Astrocyte of the hippocampus (primary cell): ENCODE results near the gene TRIP6.

ENCODE experiments used
- DNase-seq: peaks from one replicate; pipeline ENCODE4 v3.0.0; 2011; ENCODE audit warnings: low read depth, low spot score

Gene TRIP6

DNA sequence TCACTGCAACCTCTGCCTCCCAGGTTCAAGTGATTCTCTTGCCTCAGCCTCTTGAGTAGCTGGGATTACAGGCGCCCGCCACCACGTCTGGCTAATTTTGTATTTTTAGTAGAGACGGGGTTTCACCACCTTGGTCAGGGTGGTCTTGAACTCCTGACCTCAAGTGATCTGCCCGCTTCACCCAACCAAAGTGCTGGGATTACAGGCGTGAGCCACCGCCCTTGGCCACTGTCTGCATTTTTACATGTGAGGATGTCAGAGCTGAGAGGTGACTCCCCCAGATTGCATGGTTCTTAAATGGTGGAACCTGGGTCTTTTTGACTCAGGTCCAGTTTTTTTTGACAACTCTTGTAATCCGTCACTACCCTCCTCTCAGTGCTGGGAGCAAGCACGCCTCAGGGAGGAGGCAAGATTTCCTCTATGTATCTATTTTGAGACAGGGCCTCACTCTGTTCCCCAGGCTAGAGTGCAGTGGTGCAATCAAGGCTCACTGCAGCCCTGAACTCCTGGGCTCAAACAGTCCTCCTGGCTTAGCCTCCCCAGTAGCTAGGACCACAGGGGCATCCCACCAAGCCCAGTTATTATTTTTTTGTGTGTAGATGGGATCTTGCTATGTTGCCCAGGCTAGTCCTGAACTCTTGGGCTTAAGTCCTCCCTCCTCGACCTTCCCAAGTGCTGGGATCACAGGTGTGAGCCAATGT is 6.6 kb downstream of the TRIP6 start:
- no peak for DNase-seq

DNA sequence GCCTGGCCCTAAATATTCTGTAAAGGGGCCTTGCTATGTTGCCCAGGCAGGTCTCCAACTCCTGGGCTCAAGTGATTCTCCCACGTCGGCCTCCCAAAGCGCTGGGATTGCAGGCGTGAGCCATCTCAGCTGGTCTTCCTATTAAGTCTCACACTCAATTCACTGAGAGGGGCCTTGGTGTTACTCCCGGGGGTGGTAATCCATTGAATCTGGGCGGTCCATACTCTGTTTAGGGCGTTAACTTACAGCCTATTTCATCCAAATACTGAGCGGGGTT is 7.1 kb downstream of the TRIP6 start:
- no peak for DNase-seq

DNA sequence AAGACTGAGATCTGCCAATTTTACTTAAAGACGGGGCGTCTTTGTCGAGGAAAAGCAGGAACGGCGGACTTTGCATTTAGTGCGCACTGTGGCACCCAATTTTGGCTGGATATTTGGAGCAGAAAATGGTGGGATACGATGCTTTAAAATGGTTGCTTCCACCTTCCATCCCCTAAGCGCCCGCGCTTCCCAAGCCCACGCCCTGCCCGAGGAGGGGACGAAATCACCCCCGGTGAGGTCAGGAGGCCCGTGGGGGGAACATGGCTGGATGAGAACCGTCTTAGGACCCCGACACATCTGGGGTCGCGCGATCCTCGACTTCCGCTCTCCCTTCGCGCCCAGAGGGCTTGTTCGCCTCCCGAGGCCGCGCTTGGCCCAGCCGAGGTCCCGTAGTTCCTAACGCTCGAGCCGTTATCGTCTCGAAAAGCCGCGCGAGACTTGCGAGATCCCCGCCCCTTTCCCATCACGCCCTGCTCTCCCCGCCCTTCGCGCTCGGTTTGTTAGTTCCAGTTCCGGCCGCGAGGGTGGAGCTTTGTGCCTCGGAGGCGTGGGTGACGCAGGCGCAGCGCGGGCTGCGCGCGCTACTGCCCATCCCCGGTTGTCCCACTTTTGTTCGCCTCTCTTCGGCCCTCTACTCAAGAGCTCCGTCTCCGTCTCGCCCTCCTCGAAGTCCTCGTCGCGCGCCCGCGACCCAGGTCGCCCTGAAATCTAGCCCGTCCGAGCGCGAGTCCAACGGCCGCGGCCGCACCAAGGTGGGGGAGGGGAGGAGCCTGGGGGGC is 7.6 kb downstream of the TRIP6 start, which contains the start of gene SRRT:
TSS of gene SRRT (plus strand) at position 527 of the 779 bp plus-strand sequence. CDS start 488 bp downstream, outside the sequence.
- peak; percentile 99 for DNase-seq

DNA sequence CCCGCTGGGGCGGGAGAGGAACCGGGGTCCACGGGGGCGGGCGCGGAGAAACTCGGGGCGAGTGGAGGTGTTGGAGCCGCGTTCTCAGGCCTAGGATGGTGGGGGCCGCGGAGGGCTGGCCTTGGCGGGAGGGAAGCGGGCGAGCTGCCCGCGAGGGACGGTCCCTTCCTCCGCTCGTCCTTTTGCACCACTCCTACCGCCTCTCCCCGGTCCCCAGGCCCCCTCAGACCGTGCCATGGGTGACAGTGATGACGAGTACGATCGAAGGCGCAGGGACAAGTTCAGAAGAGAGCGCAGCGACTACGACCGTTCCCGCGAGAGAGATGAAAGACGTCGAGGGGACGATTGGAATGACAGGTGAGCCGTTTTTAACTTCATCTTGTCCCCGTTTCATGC is 8.2 kb downstream of the TRIP6 start:
- DNase-seq: peak; percentile 51

DNA sequence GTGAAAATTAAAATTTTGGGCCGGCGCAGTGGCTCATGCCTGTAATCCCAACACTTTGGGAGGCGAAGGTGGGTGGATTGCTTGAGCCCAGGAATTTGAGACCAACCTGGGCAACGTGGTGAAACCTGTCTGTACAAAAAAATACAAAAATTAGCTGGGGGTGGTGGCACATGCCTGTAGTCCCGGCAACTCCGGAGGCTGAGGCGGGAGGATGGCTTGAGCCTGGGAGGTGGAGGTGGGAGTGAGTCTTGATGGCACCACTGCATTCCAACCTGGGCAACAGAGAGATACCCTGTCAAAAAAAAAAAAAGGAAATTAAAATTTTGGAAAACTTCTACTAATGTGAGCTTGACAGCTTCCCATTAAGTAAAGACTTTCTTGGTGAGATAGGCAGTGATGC is 10.8 kb downstream of the TRIP6 start:
- DNase-seq: no peak

DNA sequence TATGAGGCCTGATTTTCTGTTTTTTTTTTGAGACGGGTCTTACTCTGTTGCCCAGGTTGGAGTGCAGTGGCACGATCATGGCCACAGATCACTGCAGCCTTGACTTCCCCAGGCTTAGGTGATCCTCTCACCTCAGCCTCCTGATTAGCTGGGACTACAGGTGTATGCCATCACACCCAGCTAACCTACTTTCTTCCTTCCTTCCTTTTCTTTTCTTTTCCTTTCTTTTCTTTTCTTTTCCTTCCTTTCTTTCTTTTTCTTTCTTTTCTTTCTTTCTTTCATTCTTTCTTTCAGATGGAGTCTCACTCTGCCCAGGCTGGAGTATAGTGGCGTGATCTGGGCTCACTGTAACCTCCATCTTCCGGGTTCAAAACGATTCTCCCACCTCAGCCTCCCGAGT is 11.5 kb downstream of the TRIP6 start:
- DNase-seq: no peak

DNA sequence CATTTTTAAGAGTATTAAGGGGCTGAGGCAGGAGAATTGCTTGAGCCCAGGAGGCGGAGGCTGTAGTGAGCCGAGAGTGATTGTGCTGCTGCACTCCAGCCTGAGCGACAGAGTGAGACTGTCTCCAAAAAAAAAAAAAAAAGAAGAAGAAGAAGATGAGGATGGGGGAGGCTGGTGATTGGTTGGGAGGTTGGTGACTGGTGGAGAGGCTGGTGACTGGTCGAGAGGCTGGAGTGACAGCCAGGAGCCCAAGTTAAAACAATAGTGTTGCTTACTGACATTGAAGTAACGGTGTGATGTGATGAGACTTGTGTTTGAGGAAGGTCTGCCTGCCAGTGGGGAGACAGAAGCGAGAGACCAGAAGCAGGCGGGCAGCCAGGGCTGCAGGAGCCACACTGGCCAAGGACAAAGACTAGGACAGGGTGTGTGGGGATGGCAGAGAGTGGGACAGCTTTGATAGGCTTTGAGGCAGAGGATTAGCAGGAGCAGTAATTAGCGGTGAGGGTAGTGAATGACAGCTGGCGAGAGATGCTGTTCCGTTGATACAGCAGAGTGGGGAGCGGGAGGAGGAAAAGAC is 12.6 kb downstream of the TRIP6 start:
- DNase-seq: peak; percentile 33

DNA sequence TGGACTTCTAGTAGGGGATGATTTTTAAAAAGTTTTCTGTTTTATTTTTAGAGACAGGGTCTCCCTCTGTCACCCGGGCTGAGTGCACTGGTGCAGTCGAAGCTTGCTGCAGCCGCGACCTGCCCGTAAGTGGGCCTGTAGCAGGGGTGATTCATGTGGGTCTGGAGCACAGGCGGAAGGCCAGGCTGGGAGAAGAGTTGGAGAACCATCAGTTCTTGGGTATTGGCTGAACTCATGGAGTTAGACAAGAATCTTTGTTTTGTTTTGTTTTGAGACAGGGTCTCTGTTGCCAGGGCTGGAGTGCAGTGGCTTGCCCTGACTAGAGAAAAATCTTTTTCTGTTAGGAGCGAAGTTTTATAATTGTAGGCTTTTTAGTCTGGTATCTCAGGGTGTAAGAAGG is 13.5 kb downstream of the TRIP6 start:
- DNase-seq: no peak

DNA sequence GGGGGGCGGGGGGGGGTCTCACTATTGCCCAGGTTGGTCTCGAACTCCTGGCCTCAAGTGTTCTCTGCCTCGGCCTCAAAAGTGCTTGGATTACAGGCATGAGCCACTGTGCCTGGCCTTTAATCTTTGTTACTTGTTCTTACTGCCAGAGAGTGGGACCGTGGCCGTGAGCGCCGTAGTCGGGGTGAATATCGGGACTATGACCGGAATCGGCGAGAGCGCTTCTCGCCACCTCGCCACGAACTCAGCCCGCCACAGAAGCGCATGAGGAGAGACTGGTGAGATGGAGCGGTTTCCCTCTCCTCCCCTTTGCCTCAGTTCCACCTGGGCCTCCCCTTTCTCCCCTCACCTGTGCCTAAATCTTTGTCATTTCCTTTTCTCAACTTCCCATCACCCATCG is 13.9 kb downstream of the TRIP6 start:
- DNase-seq: no peak

DNA sequence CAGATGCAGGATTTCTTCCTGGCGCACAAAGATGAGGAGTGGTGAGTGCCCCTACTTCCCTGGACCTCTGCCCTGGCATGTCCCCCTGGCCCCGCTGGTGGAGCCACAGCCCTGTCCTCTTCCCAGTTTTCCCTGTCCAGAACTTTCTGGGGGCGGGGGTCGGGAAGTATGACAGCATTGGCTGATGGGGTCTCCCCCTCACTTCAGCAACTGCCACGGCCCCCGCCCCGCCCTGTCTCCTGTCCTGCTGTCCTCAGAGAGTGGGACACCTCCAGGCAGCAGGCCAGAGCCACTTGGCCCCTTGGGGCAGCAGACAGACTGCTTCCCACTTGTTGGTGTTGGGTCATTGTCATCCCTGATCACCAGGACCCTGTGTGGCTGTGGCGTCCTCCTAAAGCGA is 15.0 kb downstream of the TRIP6 start:
- DNase-seq: no peak

DNA sequence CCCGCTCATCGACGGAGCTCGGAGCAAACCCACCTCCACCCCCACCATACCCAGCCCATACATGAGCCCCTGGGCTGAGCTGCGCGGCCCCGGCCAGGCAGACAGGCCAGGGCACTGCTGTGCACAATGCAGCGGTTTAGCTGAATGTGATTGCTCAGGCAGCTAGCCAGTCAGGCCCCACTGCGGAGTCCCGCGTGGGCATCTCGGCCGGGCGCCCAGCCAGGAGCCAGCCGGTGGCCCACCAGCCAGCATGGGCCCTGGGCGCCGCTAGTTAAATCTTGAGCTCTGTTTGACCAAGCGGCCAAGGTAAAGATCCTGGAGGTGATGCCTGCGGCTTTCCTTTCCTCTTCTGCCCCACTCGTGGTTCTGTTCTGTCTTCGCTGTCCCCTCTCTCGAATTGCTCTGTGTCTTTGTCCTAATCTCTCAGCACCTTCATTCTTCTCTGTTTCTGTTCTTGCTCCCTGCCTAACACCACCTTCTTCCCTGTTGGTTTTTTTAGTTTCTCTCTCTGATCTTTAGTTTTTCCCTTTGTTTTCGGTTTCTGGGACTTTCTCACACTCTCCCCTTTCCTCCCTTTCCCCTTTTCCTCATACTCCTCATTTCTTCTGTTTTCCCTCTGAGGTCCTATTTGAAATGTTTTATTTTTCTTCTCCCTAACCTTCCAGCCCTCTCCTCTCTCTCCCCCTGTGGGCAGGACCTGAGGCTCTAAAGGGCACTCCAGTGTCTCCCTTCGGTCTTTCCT is 15.8 kb downstream of the TRIP6 start:
- DNase-seq: no peak

DNA sequence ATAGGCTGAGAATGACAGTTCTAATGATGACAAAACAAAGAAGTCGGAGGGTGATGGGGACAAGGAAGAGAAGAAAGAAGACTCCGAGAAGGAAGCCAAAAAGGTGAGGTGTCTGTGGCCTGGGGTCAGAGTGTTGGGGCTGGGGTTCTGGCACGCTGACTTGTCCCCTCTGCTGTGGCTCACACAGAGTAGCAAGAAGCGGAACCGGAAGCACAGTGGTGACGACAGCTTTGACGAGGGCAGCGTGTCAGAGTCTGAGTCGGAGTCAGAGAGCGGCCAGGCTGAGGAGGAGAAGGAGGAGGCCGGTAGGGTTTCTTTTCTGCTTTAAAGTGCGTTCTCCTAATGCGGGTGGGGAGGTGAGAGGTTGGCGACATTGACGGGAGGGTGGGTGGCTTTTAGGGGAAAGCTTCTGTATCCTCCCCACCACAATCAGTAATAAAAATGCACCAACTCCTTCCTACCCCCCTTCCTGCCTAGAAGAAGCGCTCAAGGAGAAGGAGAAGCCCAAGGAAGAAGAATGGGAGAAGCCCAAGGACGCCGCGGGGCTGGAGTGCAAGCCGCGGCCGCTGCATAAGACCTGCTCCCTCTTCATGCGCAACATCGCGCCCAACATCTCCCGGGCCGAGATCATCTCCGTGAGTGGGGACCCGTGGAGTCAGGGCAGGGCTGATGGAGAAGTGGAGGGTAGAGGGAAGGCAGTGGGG is 17.7 kb downstream of the TRIP6 start:
- DNase-seq: no peak

DNA sequence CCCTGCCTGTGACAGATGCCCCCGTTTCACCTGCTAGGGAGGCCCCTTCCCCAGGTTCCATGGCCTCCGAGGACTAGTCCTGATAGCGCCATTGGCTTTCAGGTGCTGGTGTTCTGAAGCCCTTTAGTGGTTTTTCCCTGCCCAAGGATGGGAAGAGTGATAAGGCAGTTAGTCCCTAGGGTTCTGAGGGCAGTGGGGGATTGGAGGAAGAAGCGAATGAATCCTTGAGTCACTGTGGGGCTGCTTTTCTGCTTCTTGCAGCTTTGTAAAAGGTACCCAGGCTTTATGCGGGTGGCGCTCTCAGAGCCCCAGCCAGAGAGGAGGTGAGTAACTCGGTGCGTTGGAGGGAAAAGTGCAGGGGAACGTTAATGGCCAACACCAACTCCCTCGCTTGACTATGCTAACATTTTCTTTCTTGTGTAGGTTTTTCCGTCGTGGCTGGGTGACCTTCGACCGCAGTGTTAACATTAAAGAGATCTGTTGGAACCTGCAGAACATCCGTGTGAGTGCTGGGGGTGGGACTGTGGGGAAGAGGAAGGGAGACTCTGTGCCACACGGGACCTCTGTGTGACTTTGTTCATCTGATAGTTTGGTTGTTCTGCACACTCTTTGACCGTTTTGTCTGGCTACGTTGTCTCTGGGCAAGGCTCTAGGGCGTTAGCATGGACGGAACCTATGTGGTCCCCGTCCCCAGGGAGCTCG is 18.4 kb downstream of the TRIP6 start:
- DNase-seq: no peak

DNA sequence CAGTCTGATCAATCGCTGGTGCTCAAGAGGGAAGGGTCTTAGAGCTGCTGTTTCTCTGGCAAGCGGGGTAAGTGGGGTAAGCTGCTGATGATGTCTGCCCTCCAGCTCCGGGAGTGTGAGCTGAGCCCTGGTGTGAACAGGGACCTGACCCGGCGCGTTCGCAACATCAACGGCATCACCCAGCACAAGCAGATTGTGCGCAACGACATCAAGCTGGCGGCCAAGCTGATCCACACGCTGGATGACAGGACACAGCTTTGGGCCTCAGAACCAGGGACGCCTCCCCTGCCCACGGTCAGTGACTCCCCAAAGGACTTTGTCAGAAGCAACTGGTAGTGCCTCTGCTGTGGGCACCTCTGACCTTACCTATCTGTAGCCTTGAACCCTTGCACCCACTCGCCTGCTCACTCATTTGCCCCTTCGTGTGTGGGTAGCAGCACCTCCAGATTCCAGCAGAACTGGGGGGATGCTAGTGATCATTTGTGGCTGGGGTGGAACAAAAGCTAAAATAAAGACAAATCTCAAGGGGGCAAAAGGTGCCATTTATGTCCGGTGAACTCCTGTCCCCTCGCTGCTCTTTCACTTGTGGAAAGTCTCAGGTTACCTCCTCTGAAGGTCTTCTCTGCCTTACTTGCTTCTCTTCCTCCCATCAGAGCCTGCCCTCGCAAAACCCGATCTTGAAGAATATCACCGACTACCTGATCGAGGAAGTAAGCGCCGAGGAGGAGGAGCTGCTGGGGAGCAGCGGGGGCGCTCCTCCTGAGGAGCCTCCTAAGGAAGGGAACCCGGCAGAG is 19.2 kb downstream of the TRIP6 start:
- DNase-seq: no peak

DNA sequence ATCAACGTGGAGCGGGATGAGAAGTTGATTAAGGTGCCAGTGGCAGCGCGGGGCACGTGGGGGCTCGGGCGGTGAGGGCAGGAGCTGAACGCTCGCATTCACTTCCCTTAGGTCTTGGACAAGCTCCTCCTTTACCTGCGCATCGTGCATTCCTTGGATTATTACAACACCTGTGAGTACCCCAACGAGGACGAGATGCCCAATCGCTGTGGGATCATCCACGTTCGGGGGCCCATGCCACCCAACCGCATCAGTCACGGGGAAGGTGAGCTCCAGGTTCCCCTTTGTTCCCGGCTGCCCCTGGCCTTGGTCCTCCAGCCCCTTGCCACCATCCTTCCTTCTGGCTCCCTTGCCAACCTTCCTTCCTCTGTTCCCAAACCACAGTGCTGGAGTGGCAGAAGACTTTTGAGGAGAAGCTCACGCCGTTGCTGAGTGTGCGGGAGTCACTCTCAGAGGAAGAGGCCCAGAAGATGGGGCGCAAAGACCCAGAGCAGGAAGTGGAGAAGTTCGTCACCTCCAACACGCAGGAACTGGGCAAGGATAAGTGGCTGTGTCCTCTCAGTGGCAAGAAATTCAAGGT is 19.8 kb downstream of the TRIP6 start:
- DNase-seq: no peak

DNA sequence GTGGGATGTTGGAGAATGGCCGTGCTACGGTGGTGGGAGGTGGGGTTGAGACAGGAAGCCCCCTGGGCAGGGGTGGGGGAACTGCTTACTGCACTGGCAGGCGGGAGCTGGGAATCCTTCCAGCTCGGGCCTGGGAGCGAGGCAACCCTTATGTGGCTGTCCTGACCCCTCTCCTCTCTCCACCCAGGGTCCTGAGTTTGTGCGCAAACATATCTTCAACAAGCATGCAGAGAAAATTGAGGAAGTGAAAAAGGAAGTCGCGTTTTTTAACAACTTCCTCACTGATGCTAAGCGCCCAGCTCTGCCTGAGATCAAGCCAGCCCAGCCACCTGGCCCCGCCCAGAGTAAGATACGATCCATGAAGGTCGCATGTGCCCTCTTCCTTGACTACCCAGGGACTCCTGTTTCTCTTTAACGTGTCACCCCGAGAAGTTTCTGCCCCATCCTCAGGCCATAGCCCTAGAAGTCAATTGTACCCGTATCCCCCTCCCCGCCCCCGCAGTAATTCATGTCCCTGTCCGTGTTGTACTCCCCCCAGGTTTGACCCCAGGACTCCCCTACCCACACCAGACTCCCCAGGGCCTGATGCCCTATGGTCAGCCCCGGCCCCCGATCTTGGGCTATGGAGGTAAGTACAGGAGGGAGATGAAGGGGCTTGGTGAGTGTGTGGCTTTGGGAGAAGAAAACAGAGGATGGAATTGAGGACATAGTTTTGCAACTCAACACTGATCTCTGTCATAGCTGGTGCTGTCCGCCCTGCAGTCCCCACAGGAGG is 20.5 kb downstream of the TRIP6 start:
- DNase-seq: no peak

DNA sequence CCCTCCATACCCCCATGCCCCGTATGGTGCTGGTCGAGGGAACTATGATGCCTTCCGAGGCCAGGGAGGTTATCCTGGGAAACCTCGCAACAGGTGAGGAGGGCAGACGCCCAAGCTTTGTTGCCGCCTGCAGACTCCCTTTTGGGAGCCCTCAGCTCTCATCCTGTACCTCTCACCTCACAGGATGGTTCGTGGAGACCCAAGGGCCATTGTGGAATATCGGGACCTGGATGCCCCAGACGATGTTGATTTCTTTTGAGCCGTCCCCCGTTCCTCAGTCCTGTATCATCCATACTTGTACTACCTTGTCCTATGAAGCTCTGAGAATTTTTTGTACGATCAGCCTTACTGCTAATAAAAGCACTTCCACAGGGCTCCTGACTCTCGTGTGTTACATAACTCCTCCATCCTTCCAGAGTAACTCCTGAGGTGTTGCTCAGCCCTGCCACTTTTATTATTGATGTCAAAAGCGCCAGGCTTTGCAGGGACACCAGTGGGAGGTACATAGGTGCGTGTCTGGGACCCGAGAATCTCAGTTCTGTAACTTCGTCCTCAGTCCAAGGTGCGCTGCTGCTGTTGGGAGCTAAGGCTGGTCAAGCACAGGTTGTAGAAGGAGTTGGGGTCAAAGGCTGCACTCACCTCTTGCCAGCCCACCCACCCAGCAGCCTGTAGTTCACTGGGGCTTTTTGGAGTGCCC is 21.3 kb downstream of the TRIP6 start:
- DNase-seq: no peak

DNA sequence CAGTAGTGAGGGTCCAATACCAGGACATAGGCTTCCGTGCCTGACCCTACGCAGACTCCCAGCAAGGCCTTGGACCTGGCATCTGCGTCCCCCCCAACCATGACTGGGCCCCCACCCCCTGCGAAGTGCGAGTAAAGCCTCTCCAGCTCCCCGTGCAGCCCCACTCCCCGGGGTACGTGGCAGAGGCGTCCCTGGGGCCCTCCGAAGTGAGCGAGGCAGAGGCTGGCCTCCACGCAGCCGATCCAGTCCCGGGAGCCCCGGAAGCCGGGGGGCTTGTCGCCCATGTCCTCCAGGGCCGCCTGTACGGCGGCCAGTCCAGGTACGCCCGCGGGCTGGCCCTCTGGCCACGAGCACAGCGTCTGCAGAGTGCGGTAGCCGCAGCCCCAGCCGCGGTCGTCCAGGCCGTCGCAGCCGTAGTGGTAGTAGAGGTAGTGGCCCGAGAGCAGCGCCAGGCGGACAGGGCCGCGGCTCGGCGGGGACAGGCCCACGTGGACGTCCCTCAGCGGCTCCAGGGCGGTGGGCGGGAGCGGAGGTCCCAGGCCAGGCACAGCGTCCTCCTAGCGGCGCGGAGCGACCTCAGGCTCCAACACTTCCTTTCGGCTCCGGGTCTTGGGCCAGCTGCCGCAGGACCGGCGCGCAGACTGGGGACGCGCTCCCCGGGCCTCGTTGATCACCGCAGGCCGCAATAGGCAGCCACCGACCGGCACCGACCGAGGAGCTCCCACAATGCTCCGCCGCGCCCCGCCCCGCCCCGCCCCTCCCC is 22.0 kb downstream of the TRIP6 start, which contains the start of gene UFSP1:
TSS of gene UFSP1 (minus strand) at position 728 of the 763 bp plus-strand sequence. CDS start at position 284, 444 bp downstream.
- DNase-seq: no peak
